Liver (tissue), 9 donors: ENCODE results near the gene MAT2A. TPM values are rescaled to one million over a fixed set of nuclear protein-coding genes. Genes with fewer than 3 reads are reported as not detected.

Source experiments
- DNase-seq: peaks from one replicate; pipeline ENCODE4 v3.0.0-alpha.2; 2017; ENCODE audit warnings: low spot score
- H3K27ac ChIP-seq, 2 donors: one replicate each; pipeline ENCODE4 v1.7.0; 2013; ENCODE audit warnings: inconsistent platforms in 2 of 2, low read length in 2 of 2, control low read depth in 1 of 2, low read depth in 1 of 2, mild to moderate bottlenecking in 1 of 2
- H3K27me3 ChIP-seq, 4 donors: one replicate each; pipeline versions ENCODE4 v1.6.1 to v1.7.0; 2013; ENCODE audit warnings: low read length in 3 of 4, inconsistent platforms in 1 of 4, mild to moderate bottlenecking in 1 of 4, moderate library complexity in 1 of 4; ENCODE audit not compliant: control insufficient read depth in 4 of 4, insufficient read depth in 4 of 4
- H3K36me3 ChIP-seq, 4 donors: one replicate each; pipeline versions ENCODE4 v1.6.1 to v1.7.0; 2013; ENCODE audit warnings: low read length in 3 of 4, mild to moderate bottlenecking in 3 of 4, low read depth in 1 of 4, moderate library complexity in 1 of 4; ENCODE audit not compliant: control insufficient read depth in 4 of 4, insufficient read depth in 3 of 4
- H3K4me1 ChIP-seq, 4 donors: one replicate each; pipeline versions ENCODE4 v1.6.1 to v1.7.0; 2013; ENCODE audit warnings: low read length in 3 of 4, mild to moderate bottlenecking in 3 of 4, moderate library complexity in 1 of 4; ENCODE audit not compliant: control insufficient read depth in 4 of 4, insufficient read depth in 4 of 4
- H3K4me3 ChIP-seq, 3 donors: one replicate each; pipeline versions ENCODE4 v1.6.1 to v1.7.0; 2013; ENCODE audit warnings: low read length in 3 of 3, control low read depth in 1 of 3, low read depth in 1 of 3, mild to moderate bottlenecking in 1 of 3
- H3K9ac ChIP-seq, 2 donors: one replicate each; pipeline ENCODE4 v1.7.0; 2013; ENCODE audit warnings: low read length in 2 of 2, mild to moderate bottlenecking in 2 of 2, moderate library complexity in 2 of 2, control low read depth in 1 of 2, low read depth in 1 of 2
- H3K9me3 ChIP-seq, 4 donors: one replicate each; pipeline versions ENCODE4 v1.6.1 to v1.7.0; 2013; ENCODE audit warnings: low read length in 3 of 4; ENCODE audit not compliant: control insufficient read depth in 4 of 4
- EGR1 ChIP-seq, 2 donors: IDR thresholded peaks; 2 replicates each; pipeline ENCODE4 v1.6.1; 2016 to 2018; ENCODE audit warnings: antibody characterized with exemption in 2 of 2, low read depth in 2 of 2
- FOXA1 ChIP-seq: IDR thresholded peaks from 2 replicates; pipeline ENCODE4 v1.6.1; 2016; ENCODE audit warnings: antibody characterized with exemption
- FOXA2 ChIP-seq: IDR thresholded peaks from 2 replicates; pipeline ENCODE4 v1.6.1; 2016; ENCODE audit warnings: antibody characterized with exemption
- GABPA ChIP-seq, 2 donors: IDR thresholded peaks in 1 of 2; conservative IDR thresholded peaks in 1 of 2; 2 replicates each; pipeline ENCODE4 v1.6.1; 2016; ENCODE audit warnings: antibody characterized with exemption in 2 of 2, mild to moderate bottlenecking in 1 of 2, moderate library complexity in 1 of 2
- HNF4A ChIP-seq, 2 donors: conservative IDR thresholded peaks; 2 replicates each; pipeline ENCODE4 v1.6.1; 2016; ENCODE audit warnings: antibody characterized with exemption in 2 of 2, mild to moderate bottlenecking in 2 of 2
- HNF4G ChIP-seq: IDR thresholded peaks from 2 replicates; pipeline ENCODE4 v1.6.1; 2016; ENCODE audit warnings: antibody characterized with exemption
- JUND ChIP-seq, 2 donors: IDR thresholded peaks; 2 replicates each; pipeline ENCODE4 v1.6.1; 2016; ENCODE audit warnings: antibody characterized with exemption in 2 of 2
- NR2F2 ChIP-seq: IDR thresholded peaks from 2 replicates; pipeline ENCODE4 v1.6.1; 2016; ENCODE audit warnings: antibody characterized with exemption
- RAD21 ChIP-seq, 2 donors: IDR thresholded peaks; 2 replicates each; pipeline ENCODE4 v1.6.1; 2016; ENCODE audit warnings: antibody characterized with exemption in 2 of 2, mild to moderate bottlenecking in 2 of 2
- RXRA ChIP-seq, 2 donors: IDR thresholded peaks; 2 replicates each; pipeline ENCODE4 v1.6.1; 2017 to 2018; ENCODE audit warnings: antibody characterized with exemption in 2 of 2, mild to moderate bottlenecking in 1 of 2
- SP1 ChIP-seq: IDR thresholded peaks from 2 replicates; pipeline ENCODE4 v1.6.1; 2018; ENCODE audit warnings: antibody characterized with exemption, mild to moderate bottlenecking
- TAF1 ChIP-seq: conservative IDR thresholded peaks from 2 replicates; pipeline ENCODE4 v1.6.1; 2016; ENCODE audit warnings: antibody characterized with exemption, mild to moderate bottlenecking
- YY1 ChIP-seq: IDR thresholded peaks from 2 replicates; pipeline ENCODE4 v1.6.1; 2016; ENCODE audit warnings: antibody characterized with exemption, mild to moderate bottlenecking
- WGBS: extraction: QIAGEN DNeasy Blood & Tissue Kit; methylation state at CpG from one replicate; pipeline ENCODE4 v1.1.7; 2013; 5-methylcytosine and 5-hydroxymethylcytosine counted together
- polyA plus RNA-seq, 2 donors: library from polyadenylated mRNA; stranded (reverse) in 1 of 2; unstranded in 1 of 2; fragments of 200-250 nt in 1 of 2; fragments of >200 nt in 1 of 2; fragmentation: Nextera tagmentation in 1 of 2; extraction: Ambion mirVana in 1 of 2; gene quantifications; one replicate each; pipeline versions ENCODE4 v1.2.1 to v1.2.3, GENCODE V29; 2013 to 2015
- total RNA-seq, 2 donors: library from RNA; depleted of rRNA; stranded (reverse); fragments of >200 nt; gene quantifications; one replicate each; pipeline ENCODE4 v1.2.3, GENCODE V29; 2014
- TF ChIP-seq, protein P1 (sequence below): IDR thresholded peaks from 2 replicates; pipeline ENCODE4 v1.6.1; 2016; ENCODE audit warnings: antibody characterized with exemption
- TF ChIP-seq, protein P2 (sequence below): IDR thresholded peaks from 2 replicates; pipeline ENCODE4 v1.6.1; 2016; ENCODE audit warnings: antibody characterized with exemption, mild to moderate bottlenecking
- TF ChIP-seq, protein P3 (sequence below): IDR thresholded peaks from 2 replicates; pipeline ENCODE4 v1.6.1; 2016; ENCODE audit warnings: antibody characterized with exemption
- TF ChIP-seq, protein P4 (sequence below): fragments of 150-350 bp; IDR thresholded peaks from 2 replicates; pipeline ENCODE4 v1.5.1; 2017; ENCODE audit warnings: improper control_type of control experiment, low read depth, low read length; ENCODE audit not compliant: missing input control
- TF ChIP-seq, protein P5 (sequence below): IDR thresholded peaks from 2 replicates; pipeline ENCODE4 v1.6.1; 2016; ENCODE audit warnings: antibody characterized with exemption
- donor health status: healthy.
- donor health status: healthy.
- donor health status: healthy.
- donor health status: healthy.
- donor health status: healthy.

MAT2A gene
- total and polyA plus RNA-seq, 4 donors: 48.3 to 104 (median 79.9) TPM

DNA sequence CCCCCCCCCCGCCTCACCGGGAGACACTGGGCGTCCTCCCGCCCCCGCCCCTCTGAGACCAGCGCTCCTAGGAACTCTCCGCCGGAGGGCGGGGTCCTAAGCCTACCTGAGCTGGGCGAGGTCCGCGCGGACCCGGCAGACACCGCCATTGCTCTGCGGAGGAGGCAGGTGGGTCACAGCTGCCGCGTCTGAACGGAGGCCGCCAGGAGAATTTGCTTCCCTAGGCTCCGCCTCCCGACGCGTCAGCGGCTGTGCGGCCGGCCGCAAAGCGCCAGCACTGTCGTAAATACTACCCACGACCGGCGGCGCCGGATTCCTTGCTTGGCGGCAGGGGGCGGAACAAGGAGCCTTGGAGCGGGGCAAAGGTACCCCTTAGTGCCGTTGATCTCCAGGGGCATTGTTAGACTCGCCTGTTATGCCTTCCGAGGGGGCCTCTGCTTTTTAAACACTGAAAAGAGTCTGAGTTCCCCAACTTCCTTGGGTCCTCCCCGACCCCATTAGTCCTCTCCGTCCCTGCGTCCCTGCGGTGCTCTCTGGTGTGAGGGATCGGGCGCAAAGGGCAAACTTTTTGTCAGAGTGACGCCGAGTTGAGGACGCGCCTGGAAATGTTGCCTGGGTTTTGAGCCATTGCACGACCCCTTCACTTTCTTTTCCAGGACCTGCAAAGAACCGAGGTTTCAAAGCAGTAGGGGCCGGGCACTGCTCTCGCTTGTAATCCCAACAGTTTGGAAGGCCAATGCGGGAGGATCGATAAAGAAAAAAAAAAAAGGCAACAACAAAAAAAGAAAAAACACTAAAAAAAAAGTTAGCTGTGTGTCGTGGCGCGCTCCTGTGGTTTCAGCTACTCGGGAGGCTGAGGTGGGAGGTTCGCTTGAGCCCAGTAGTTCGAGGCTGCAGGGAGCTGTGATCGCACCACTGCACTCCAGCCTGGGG, 22.6 kb downstream of the MAT2A start, which contains the start of gene GGCX:
Gene GGCX, minus strand, starts transcription at position 214 of the 933 bp plus-strand sequence. Its CDS starts 65 bp downstream, at position 149.
- Histone ChIP-seq H3K9ac (peak within 1 kb of the TSS; percentile 90 to 91), H3K4me1 (peaks cover 11 to 21% (median 19%) of the 10 kb centered on the region in 4 donors), H3K36me3 (peaks cover 0 to 8% (median 3%) of the 10 kb centered on the region in 4 donors), H3K27me3 (no peaks in the 10 kb centered on the region), H3K27ac (peak within 1 kb of the TSS; percentile 81 to 84), H3K9me3 (no peaks in the 10 kb centered on the region), H3K4me3 (peak within 1 kb of the TSS; percentile 82 to 97 (median 91))
- TF ChIP-seq FOXA2: no peak
- TF ChIP-seq, protein P1, sequence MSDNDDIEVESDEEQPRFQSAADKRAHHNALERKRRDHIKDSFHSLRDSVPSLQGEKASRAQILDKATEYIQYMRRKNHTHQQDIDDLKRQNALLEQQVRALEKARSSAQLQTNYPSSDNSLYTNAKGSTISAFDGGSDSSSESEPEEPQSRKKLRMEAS: peak; percentile 66
- TF ChIP-seq SP1: peak; percentile 79
- peak; percentile 42 to 66 for TF ChIP-seq JUND (IDR thresholded peaks at IDR 0.05)
- peak in 1 of 2 donors; percentile 26 for TF ChIP-seq EGR1 (IDR thresholded peaks at IDR 0.05; ENCODE audit: low read depth in 2 of 2)
- peak; percentile 56 for TF ChIP-seq HNF4G
- TF ChIP-seq, protein P2, sequence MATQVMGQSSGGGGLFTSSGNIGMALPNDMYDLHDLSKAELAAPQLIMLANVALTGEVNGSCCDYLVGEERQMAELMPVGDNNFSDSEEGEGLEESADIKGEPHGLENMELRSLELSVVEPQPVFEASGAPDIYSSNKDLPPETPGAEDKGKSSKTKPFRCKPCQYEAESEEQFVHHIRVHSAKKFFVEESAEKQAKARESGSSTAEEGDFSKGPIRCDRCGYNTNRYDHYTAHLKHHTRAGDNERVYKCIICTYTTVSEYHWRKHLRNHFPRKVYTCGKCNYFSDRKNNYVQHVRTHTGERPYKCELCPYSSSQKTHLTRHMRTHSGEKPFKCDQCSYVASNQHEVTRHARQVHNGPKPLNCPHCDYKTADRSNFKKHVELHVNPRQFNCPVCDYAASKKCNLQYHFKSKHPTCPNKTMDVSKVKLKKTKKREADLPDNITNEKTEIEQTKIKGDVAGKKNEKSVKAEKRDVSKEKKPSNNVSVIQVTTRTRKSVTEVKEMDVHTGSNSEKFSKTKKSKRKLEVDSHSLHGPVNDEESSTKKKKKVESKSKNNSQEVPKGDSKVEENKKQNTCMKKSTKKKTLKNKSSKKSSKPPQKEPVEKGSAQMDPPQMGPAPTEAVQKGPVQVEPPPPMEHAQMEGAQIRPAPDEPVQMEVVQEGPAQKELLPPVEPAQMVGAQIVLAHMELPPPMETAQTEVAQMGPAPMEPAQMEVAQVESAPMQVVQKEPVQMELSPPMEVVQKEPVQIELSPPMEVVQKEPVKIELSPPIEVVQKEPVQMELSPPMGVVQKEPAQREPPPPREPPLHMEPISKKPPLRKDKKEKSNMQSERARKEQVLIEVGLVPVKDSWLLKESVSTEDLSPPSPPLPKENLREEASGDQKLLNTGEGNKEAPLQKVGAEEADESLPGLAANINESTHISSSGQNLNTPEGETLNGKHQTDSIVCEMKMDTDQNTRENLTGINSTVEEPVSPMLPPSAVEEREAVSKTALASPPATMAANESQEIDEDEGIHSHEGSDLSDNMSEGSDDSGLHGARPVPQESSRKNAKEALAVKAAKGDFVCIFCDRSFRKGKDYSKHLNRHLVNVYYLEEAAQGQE: peak; percentile 82
- TF ChIP-seq, protein P3, sequence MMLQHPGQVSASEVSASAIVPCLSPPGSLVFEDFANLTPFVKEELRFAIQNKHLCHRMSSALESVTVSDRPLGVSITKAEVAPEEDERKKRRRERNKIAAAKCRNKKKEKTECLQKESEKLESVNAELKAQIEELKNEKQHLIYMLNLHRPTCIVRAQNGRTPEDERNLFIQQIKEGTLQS: no peak
- peak; percentile 89 for TF ChIP-seq TAF1
- peak; percentile 70 for TF ChIP-seq NR2F2
- TF ChIP-seq, protein P4, sequence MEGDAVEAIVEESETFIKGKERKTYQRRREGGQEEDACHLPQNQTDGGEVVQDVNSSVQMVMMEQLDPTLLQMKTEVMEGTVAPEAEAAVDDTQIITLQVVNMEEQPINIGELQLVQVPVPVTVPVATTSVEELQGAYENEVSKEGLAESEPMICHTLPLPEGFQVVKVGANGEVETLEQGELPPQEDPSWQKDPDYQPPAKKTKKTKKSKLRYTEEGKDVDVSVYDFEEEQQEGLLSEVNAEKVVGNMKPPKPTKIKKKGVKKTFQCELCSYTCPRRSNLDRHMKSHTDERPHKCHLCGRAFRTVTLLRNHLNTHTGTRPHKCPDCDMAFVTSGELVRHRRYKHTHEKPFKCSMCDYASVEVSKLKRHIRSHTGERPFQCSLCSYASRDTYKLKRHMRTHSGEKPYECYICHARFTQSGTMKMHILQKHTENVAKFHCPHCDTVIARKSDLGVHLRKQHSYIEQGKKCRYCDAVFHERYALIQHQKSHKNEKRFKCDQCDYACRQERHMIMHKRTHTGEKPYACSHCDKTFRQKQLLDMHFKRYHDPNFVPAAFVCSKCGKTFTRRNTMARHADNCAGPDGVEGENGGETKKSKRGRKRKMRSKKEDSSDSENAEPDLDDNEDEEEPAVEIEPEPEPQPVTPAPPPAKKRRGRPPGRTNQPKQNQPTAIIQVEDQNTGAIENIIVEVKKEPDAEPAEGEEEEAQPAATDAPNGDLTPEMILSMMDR: no peak
- peak; percentile 95 for TF ChIP-seq YY1
- TF ChIP-seq FOXA1: peak; percentile 11
- TF ChIP-seq HNF4A (conservative IDR thresholded peaks at IDR 0.05): peak; percentile 69 to 75
- TF ChIP-seq RAD21 (IDR thresholded peaks at IDR 0.05): peak; percentile 57 to 73
- peak; percentile 61 to 79 for TF ChIP-seq RXRA (IDR thresholded peaks at IDR 0.05)
- TF ChIP-seq, protein P5, sequence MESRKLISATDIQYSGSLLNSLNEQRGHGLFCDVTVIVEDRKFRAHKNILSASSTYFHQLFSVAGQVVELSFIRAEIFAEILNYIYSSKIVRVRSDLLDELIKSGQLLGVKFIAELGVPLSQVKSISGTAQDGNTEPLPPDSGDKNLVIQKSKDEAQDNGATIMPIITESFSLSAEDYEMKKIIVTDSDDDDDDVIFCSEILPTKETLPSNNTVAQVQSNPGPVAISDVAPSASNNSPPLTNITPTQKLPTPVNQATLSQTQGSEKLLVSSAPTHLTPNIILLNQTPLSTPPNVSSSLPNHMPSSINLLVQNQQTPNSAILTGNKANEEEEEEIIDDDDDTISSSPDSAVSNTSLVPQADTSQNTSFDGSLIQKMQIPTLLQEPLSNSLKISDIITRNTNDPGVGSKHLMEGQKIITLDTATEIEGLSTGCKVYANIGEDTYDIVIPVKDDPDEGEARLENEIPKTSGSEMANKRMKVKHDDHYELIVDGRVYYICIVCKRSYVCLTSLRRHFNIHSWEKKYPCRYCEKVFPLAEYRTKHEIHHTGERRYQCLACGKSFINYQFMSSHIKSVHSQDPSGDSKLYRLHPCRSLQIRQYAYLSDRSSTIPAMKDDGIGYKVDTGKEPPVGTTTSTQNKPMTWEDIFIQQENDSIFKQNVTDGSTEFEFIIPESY: peak; percentile 89
- TF ChIP-seq GABPA (IDR thresholded peaks at IDR 0.05 in 1 of 2, conservative IDR thresholded peaks at IDR 0.05 in 1 of 2): peak in 1 of 2 donors; percentile 76
- DNase-seq: peak; percentile 95
- 3% methylated on average over 64 of the region's 64 CpGs for WGBS
